ENCODE measurements around the gene CCDC87. TPM values are rescaled to one million over a fixed set of nuclear protein-coding genes. Genes with fewer than 3 reads are reported as not detected.
A peak's percentile ranks its signal among the peaks of the same experiment; 100 is the strongest.

The CCDC87 gene
- total and polyA plus RNA-seq, 4 donors: 0.14 to 0.17 (median 0.14) TPM; not detected in 1

GRCh38 chr11:66595245-66595904 is 2.5 kb upstream of the CCDC87 start:
- H3K36me3 ChIP-seq (ENCODE audit: control insufficient read depth in 4 of 4, insufficient read depth in 3 of 4, low read depth in 1 of 4, low read length in 3 of 4): no peaks in the 10 kb centered on the region
- peaks cover 20 to 54% (median 39%) of the 10 kb centered on the region in 4 donors for H3K4me1 ChIP-seq (ENCODE audit: control insufficient read depth in 4 of 4, insufficient read depth in 4 of 4, low read length in 3 of 4)
- no peak overlapping the region for H3K9ac ChIP-seq (ENCODE audit: low read depth in 1 of 2, low read length in 2 of 2)
- no peak overlapping the region for H3K4me3 ChIP-seq (ENCODE audit: low read depth in 1 of 3, low read length in 3 of 3)
- H3K27me3 ChIP-seq (ENCODE audit: control insufficient read depth in 4 of 4, insufficient read depth in 4 of 4, low read length in 3 of 4): no peaks in the 10 kb centered on the region
- WGBS: 68% methylated on average over 5 of the region's 5 CpGs
- DNase-seq (ENCODE audit: low spot score): peak; percentile 81
- TF ChIP-seq, protein P1, sequence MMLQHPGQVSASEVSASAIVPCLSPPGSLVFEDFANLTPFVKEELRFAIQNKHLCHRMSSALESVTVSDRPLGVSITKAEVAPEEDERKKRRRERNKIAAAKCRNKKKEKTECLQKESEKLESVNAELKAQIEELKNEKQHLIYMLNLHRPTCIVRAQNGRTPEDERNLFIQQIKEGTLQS (IDR thresholded peaks at IDR 0.05): no peak
- peak overlapping the region in 1 of 2 donors; percentile 14 for H3K27ac ChIP-seq (ENCODE audit: low read depth in 1 of 2, low read length in 2 of 2)
- H3K9me3 ChIP-seq (ENCODE audit: control insufficient read depth in 4 of 4, low read length in 3 of 4): no peaks in the 10 kb centered on the region

- no peak for DNase-seq (ENCODE audit: low spot score)
- Histone ChIP-seq H3K4me1 (ENCODE audit: control insufficient read depth in 4 of 4, insufficient read depth in 4 of 4, low read length in 3 of 4) (peaks cover 15 to 40% (median 31%) of the 10 kb centered on the region in 4 donors), H3K36me3 (ENCODE audit: control insufficient read depth in 4 of 4, insufficient read depth in 3 of 4, low read depth in 1 of 4, low read length in 3 of 4) (no peaks in the 10 kb centered on the region), H3K27ac (ENCODE audit: low read depth in 1 of 2, low read length in 2 of 2) (no peak overlapping the region), H3K9me3 (ENCODE audit: control insufficient read depth in 4 of 4, low read length in 3 of 4) (no peaks in the 10 kb centered on the region), H3K4me3 (ENCODE audit: low read depth in 1 of 3, low read length in 3 of 3) (peak overlapping the region; percentile 56 to 93 (median 91)), H3K9ac (ENCODE audit: low read depth in 1 of 2, low read length in 2 of 2) (peak overlapping the region; percentile 70 to 73), H3K27me3 (ENCODE audit: control insufficient read depth in 4 of 4, insufficient read depth in 4 of 4, low read length in 3 of 4) (no peaks in the 10 kb centered on the region)
- 26% methylated on average over 7 of the region's 7 CpGs for WGBS
- TF ChIP-seq FOXA1 (IDR thresholded peaks at IDR 0.05): no peak
- TF ChIP-seq FOXA2 (IDR thresholded peaks at IDR 0.05): no peak
- TF ChIP-seq REST (IDR thresholded peaks at IDR 0.05): peak; percentile 65
- TF ChIP-seq MAX (IDR thresholded peaks at IDR 0.05): no peak
- TF ChIP-seq RAD21 (IDR thresholded peaks at IDR 0.05): no peak
- no peak for TF ChIP-seq YY1 (IDR thresholded peaks at IDR 0.05)
- no peak for TF ChIP-seq HNF4A (conservative IDR thresholded peaks at IDR 0.05)
Measured at GRCh38 chr11:66593650-66594049, 787 bp upstream of the CCDC87 start.

DNA sequence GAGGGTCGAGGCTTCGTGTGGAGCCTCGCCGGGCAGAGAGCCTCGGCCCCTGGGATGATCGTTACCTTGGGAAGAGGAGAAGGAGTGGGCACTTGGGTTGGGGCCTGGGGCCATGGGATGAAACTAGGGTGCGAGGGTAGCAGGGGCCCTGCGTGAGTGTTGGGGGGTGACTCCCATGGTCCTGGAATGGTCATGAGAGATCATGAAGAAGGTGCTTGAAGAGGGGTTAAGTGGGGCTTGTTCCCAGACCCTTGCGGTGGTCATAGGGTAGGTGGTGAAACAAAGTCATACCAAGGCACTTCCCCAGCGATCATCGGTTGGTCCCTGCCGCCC is 406 bp upstream of the CCDC87 start:
- no peaks in the 10 kb centered on the region for H3K27me3 ChIP-seq (ENCODE audit: control insufficient read depth in 4 of 4, insufficient read depth in 4 of 4, low read length in 3 of 4)
- peak overlapping the region; percentile 70 to 73 for H3K9ac ChIP-seq (ENCODE audit: low read depth in 1 of 2, low read length in 2 of 2)
- TF ChIP-seq, protein P2, sequence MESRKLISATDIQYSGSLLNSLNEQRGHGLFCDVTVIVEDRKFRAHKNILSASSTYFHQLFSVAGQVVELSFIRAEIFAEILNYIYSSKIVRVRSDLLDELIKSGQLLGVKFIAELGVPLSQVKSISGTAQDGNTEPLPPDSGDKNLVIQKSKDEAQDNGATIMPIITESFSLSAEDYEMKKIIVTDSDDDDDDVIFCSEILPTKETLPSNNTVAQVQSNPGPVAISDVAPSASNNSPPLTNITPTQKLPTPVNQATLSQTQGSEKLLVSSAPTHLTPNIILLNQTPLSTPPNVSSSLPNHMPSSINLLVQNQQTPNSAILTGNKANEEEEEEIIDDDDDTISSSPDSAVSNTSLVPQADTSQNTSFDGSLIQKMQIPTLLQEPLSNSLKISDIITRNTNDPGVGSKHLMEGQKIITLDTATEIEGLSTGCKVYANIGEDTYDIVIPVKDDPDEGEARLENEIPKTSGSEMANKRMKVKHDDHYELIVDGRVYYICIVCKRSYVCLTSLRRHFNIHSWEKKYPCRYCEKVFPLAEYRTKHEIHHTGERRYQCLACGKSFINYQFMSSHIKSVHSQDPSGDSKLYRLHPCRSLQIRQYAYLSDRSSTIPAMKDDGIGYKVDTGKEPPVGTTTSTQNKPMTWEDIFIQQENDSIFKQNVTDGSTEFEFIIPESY (IDR thresholded peaks at IDR 0.05): no peak
- TF ChIP-seq TAF1 (conservative IDR thresholded peaks at IDR 0.05) (no peak), SP1 (IDR thresholded peaks at IDR 0.05) (no peak), HNF4A (conservative IDR thresholded peaks at IDR 0.05) (no peak), HNF4G (IDR thresholded peaks at IDR 0.05) (no peak), GABPA (IDR thresholded peaks at IDR 0.05 in 1 of 2, conservative IDR thresholded peaks at IDR 0.05 in 1 of 2) (no peak), YY1 (IDR thresholded peaks at IDR 0.05) (no peak), REST (IDR thresholded peaks at IDR 0.05) (no peak)
- TF ChIP-seq, protein P3, sequence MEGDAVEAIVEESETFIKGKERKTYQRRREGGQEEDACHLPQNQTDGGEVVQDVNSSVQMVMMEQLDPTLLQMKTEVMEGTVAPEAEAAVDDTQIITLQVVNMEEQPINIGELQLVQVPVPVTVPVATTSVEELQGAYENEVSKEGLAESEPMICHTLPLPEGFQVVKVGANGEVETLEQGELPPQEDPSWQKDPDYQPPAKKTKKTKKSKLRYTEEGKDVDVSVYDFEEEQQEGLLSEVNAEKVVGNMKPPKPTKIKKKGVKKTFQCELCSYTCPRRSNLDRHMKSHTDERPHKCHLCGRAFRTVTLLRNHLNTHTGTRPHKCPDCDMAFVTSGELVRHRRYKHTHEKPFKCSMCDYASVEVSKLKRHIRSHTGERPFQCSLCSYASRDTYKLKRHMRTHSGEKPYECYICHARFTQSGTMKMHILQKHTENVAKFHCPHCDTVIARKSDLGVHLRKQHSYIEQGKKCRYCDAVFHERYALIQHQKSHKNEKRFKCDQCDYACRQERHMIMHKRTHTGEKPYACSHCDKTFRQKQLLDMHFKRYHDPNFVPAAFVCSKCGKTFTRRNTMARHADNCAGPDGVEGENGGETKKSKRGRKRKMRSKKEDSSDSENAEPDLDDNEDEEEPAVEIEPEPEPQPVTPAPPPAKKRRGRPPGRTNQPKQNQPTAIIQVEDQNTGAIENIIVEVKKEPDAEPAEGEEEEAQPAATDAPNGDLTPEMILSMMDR (IDR thresholded peaks at IDR 0.05; ENCODE audit: low read depth, low read length, missing input control): no peak
- WGBS: 4% methylated on average over 12 of the region's 12 CpGs
- H3K4me3 ChIP-seq (ENCODE audit: low read depth in 1 of 3, low read length in 3 of 3): peak overlapping the region; percentile 56 to 93 (median 91)
- H3K4me1 ChIP-seq (ENCODE audit: control insufficient read depth in 4 of 4, insufficient read depth in 4 of 4, low read length in 3 of 4): peaks cover 15 to 40% (median 31%) of the 10 kb centered on the region in 4 donors
- DNase-seq (ENCODE audit: low spot score): no peak
- no peaks in the 10 kb centered on the region for H3K9me3 ChIP-seq (ENCODE audit: control insufficient read depth in 4 of 4, low read length in 3 of 4)
- H3K27ac ChIP-seq (ENCODE audit: low read depth in 1 of 2, low read length in 2 of 2): peak overlapping the region; percentile 77 to 79
- no peaks in the 10 kb centered on the region for H3K36me3 ChIP-seq (ENCODE audit: control insufficient read depth in 4 of 4, insufficient read depth in 3 of 4, low read depth in 1 of 4, low read length in 3 of 4)

Measured in liver (tissue), 9 donors.